DOHH2 (cell line): ENCODE data around the gene FRMD4B.
"Not testable (repeated sequence)": the region's sequence is repeated elsewhere in the genome, so short reads cannot be mapped to it uniquely, and the experiment has no call there.

ENCODE experiments used
- H3F3A ChIP-seq: fragments of 200-600 bp; sonication (generic), shearing (Covaris generic); 2 replicates; pipeline ENCODE4 v1.6.0; 2016; ENCODE audit warnings: antibody characterized with exemption, mild to moderate bottlenecking; ENCODE audit not compliant: control insufficient read depth, insufficient read depth
- H3K27ac ChIP-seq: fragments of 200-600 bp; sonication (generic); 2 replicates; pipeline ENCODE4 v1.5.1; 2014; ENCODE audit warnings: low read depth, mild to moderate bottlenecking, low read length, moderate library complexity
- H3K27me3 ChIP-seq: fragments of 200-600 bp; sonication (generic); 2 replicates; pipeline ENCODE4 v1.6.1; 2014; ENCODE audit warnings: mild to moderate bottlenecking, low read length, mixed read lengths; ENCODE audit not compliant: control insufficient read depth
- H3K36me3 ChIP-seq: fragments of 200-600 bp; sonication (generic); 2 replicates; pipeline ENCODE4 v1.6.1; 2014; ENCODE audit warnings: mild to moderate bottlenecking, low read length, moderate library complexity, mixed read lengths; ENCODE audit not compliant: control insufficient read depth
- H3K4me1 ChIP-seq: fragments of 200-600 bp; sonication (generic); 2 replicates; pipeline ENCODE4 v1.6.1; 2014; ENCODE audit warnings: mild to moderate bottlenecking, low read length, mixed read lengths; ENCODE audit not compliant: control insufficient read depth
- H3K4me2 ChIP-seq: fragments of 200-600 bp; sonication (generic); 2 replicates; pipeline ENCODE4 v1.6.0; 2014; ENCODE audit warnings: mild to moderate bottlenecking, low read length, moderate library complexity
- H3K4me3 ChIP-seq: fragments of 200-600 bp; sonication (generic); 2 replicates; pipeline ENCODE4 v1.5.1; 2014; ENCODE audit warnings: mild to moderate bottlenecking, low read length, mixed read lengths
- H3K79me2 ChIP-seq: fragments of 200-600 bp; sonication (generic); 2 replicates; pipeline ENCODE4 v1.6.1; 2014; ENCODE audit warnings: mild to moderate bottlenecking, low read length, mixed read lengths; ENCODE audit not compliant: control insufficient read depth
- H3K9me2 ChIP-seq: fragments of 200-600 bp; sonication (generic); replicated peaks from 2 replicates; pipeline ENCODE4 v1.6.1; 2014; ENCODE audit warnings: mild to moderate bottlenecking, low read length, mixed read lengths; ENCODE audit not compliant: control insufficient read depth
- H3K9me3 ChIP-seq: fragments of 200-600 bp; sonication (generic); 2 replicates; pipeline ENCODE4 v1.6.1; 2014; ENCODE audit warnings: antibody characterized with exemption, low read length, mixed read lengths; ENCODE audit not compliant: control insufficient read depth, insufficient read depth
- H4K20me1 ChIP-seq: fragments of 200-600 bp; sonication (generic); 2 replicates; pipeline ENCODE4 v1.6.0; 2014; ENCODE audit warnings: low read depth, mild to moderate bottlenecking, antibody characterized with exemption, low read length, moderate library complexity; ENCODE audit not compliant: control insufficient read depth, insufficient read depth
- EZH2phosphoT487 ChIP-seq: fragments of 200-600 bp; sonication (generic); IDR thresholded peaks from 2 replicates; pipeline ENCODE4 v1.6.1; 2017; ENCODE audit warnings: borderline replicate concordance, mild to moderate bottlenecking, antibody characterized with exemption, low read length, moderate library complexity, mixed read lengths
- TF ChIP-seq, protein P1 (sequence below): fragments of 200-600 bp; sonication (generic); IDR thresholded peaks from one replicate; pipeline ENCODE4 v1.5.1; 2014; ENCODE audit warnings: antibody characterized with exemption, mild to moderate bottlenecking, low read depth, low read length; ENCODE audit not compliant: poor library complexity, severe bottlenecking

Gene FRMD4B

DNA sequence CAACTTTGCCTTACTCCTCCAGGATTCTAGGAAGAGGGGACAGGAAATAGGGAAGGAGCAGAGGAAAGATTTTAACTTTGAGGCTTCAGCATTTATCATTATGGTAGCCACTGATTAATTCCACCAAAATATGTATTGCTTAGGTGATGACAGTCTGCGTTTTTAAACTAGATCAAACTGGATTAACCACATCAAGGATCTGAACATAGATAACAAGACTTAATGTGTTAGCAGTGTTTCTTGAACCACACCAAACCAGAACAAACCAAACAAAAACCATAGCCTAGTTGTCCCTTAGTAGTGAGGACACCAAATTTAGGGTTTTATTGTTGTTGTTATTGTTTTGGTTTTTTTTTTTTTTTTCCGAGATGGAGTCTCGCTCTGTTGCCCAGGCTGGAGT lies 150.0 kb downstream of the FRMD4B start:
- H3K4me2 ChIP-seq = no peak overlapping the region
- H3K9me3 ChIP-seq = no peaks in the 10 kb centered on the region
- no peaks in the 10 kb centered on the region for H3K4me1 ChIP-seq
- no peaks in the 10 kb centered on the region for H3K79me2 ChIP-seq
- no peak overlapping the region for H3K4me3 ChIP-seq
- TF ChIP-seq, protein P1, sequence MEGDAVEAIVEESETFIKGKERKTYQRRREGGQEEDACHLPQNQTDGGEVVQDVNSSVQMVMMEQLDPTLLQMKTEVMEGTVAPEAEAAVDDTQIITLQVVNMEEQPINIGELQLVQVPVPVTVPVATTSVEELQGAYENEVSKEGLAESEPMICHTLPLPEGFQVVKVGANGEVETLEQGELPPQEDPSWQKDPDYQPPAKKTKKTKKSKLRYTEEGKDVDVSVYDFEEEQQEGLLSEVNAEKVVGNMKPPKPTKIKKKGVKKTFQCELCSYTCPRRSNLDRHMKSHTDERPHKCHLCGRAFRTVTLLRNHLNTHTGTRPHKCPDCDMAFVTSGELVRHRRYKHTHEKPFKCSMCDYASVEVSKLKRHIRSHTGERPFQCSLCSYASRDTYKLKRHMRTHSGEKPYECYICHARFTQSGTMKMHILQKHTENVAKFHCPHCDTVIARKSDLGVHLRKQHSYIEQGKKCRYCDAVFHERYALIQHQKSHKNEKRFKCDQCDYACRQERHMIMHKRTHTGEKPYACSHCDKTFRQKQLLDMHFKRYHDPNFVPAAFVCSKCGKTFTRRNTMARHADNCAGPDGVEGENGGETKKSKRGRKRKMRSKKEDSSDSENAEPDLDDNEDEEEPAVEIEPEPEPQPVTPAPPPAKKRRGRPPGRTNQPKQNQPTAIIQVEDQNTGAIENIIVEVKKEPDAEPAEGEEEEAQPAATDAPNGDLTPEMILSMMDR = no peak
- no peak for TF ChIP-seq EZH2phosphoT487
- H3K27ac ChIP-seq = no peak overlapping the region
- no peaks in the 10 kb centered on the region for H3F3A ChIP-seq
- H3K9me2 ChIP-seq = no peaks in the 10 kb centered on the region
- H4K20me1 ChIP-seq = no peaks in the 10 kb centered on the region
- no peaks in the 10 kb centered on the region for H3K36me3 ChIP-seq
- H3K27me3 ChIP-seq = no peaks in the 10 kb centered on the region

- H3K4me2 ChIP-seq, H3K36me3 ChIP-seq, H3K4me1 ChIP-seq, H3K27me3 ChIP-seq, H4K20me1 ChIP-seq, H3K27ac ChIP-seq, H3K9me2 ChIP-seq, H3F3A ChIP-seq, H3K9me3 ChIP-seq, H3K4me3 ChIP-seq, H3K79me2 ChIP-seq: not testable (repeated sequence)
Measured at GRCh38 chr3:69235227-69235626, 150.7 kb downstream of the FRMD4B start.

- no peaks in the 10 kb centered on the region for H3K27me3 ChIP-seq
- H3F3A ChIP-seq = no peaks in the 10 kb centered on the region
- no peaks in the 10 kb centered on the region for H3K4me1 ChIP-seq
- no peaks in the 10 kb centered on the region for H3K79me2 ChIP-seq
- no peak overlapping the region for H3K4me3 ChIP-seq
- no peaks in the 10 kb centered on the region for H3K36me3 ChIP-seq
- no peak overlapping the region for H3K4me2 ChIP-seq
- H3K27ac ChIP-seq = no peak overlapping the region
- TF ChIP-seq, protein P1 = no peak
- TF ChIP-seq EZH2phosphoT487 = no peak
- no peaks in the 10 kb centered on the region for H3K9me2 ChIP-seq
- no peaks in the 10 kb centered on the region for H4K20me1 ChIP-seq
- H3K9me3 ChIP-seq = no peaks in the 10 kb centered on the region
Measured at GRCh38 chr3:69232482-69232881, 153.4 kb downstream of the FRMD4B start.

DNA sequence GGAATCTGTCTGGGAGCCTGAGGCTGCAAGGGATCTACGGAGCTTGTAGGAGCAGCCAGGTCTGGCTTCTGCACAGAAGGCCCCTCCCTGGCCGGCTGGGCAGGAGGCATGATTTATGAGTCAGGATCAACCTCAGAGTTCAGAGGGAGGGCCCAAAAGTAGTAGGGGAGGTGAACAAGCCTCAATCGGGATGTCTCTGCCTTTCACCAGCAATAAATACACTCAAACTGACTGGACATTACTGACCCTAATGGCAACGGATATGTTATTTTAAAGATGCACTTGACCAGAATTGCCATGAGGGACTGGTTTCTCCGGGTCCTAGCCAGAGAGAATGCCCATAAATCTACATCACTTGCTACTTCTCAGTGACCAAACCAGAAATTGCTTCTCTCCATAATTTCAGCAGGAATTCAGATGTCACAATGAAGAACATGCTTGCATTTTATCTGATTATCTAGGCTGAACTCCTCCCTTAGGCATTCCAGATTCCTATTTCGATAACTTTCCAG lies 153.9 kb downstream of the FRMD4B start:
- H3K27ac ChIP-seq = no peak overlapping the region
- no peak overlapping the region for H3K4me3 ChIP-seq
- H3K79me2 ChIP-seq = no peaks in the 10 kb centered on the region
- no peaks in the 10 kb centered on the region for H3F3A ChIP-seq
- H3K9me3 ChIP-seq = no peaks in the 10 kb centered on the region
- no peak for TF ChIP-seq EZH2phosphoT487
- TF ChIP-seq, protein P1 = no peak
- no peaks in the 10 kb centered on the region for H3K9me2 ChIP-seq
- H3K4me1 ChIP-seq = no peaks in the 10 kb centered on the region
- no peak overlapping the region for H3K4me2 ChIP-seq
- H3K36me3 ChIP-seq = no peaks in the 10 kb centered on the region
- H3K27me3 ChIP-seq = no peaks in the 10 kb centered on the region
- H4K20me1 ChIP-seq = no peaks in the 10 kb centered on the region
